Measurements from ENCODE around the gene KCNK7.

The KCNK7 gene

DNA sequence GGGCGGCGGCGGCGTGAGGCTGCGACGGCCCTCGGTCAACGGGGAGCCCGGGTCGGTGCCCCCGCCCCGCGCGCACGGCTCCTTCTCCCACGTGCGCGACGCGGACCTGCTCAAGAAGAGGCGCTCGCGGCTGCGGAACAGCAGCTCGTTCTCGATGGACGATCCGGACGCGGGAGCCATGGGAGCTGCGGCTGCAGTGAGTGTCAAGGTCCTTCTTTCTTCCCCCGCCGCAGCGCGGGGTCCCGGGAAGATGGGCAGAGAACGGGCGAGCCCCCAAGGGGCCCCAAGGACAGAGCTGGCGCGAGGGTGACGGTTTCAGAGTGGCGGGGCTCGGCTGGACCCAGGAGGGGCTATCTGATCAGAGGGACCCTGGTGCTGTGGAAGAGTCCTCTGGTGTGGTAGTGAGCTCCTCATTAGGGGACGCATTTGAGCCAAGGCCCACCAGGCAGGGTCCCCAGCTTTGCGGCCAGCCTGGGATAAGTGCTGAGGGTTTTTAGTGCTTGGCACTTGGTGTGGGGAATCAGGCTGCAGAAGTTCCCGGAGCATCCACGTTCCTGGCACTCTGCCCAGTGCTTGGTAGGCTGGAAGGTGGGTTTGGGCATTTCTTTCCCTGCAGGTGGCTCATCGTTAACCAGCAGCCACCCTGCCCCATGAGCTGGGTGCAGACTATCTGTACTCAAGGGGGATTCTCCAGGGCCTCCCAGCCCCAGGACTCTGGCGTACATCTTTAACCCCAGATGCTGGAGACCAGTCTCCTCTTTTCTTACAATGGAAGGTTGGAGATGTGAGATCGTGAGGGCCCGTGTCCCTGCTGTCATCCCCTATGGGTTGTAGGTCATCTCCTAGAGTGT lies 10.0 kb downstream of the KCNK7 start:
- DNase-seq, result no peak

DNA sequence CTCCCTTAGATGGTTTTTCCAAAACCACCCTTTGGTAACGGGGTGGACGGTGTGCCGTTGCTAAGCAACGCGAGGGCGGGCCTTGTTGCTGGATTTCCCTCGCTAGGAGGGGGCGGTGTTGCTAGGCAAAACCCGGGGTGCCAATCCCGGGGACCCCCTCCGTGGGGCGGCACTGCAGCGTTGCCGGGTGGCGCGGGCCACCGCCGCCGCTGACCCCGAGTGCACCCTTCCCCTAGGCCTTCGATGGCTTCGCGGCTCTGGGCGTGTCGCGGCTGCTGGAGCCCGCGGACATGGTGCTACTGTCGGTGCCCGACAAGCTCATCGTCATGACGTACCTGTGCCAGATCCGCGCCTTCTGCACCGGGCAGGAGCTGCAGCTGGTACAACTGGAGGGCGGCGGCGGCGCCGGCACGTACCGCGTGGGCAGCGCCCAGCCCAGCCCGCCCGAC lies 10.9 kb downstream of the KCNK7 start:
- DNase-seq, result no peak

- DNase-seq, result no peak
These were observed 11.5 kb downstream of the KCNK7 start for GRCh38 chr11:65584106-65584505.

- DNase-seq, result no peak
These were observed 12.0 kb downstream of the KCNK7 start for GRCh38 chr11:65583589-65583988.

DNA sequence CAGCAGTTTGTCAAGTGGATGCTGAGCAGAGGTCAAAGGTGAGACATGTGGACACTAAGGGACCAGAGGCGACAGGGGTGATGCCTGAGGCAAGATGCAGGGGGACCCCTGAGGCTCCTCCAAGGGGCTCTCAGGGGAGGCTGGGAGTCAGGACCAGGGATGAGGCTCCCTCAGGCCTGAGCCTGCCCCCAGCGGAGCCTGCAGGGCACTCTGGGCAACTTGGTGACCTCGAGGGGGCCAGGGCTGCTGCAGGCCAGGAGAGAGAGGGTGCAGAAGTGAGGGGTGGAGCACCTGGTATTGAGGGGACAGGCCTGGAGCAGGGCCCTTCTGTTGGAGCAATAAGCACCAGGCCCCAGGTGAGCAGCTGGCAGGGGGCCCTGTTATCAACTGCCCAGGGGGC lies 13.7 kb downstream of the KCNK7 start:
- DNase-seq, result no peak

DNA sequence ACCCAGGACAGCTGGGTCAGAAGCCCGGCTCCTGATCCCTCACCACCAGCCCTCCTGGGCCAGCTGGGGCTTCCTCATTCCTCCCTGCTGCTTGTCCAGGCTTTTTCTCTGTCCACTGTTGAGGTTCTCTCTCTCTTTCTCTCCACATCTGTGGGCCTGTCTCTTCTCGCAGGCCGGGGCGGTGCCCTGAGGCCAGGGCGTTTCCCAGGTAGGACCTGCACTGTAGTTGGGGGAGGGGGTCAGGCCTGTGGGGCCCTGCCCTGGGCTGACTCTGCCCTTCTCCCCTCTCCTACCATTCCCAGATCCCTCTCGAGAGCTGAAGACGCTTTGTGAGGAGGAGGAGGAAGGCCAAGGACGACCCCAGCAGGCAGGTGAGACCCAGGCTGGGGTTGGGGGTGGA lies 14.8 kb downstream of the KCNK7 start:
- DNase-seq, result no peak

DNA sequence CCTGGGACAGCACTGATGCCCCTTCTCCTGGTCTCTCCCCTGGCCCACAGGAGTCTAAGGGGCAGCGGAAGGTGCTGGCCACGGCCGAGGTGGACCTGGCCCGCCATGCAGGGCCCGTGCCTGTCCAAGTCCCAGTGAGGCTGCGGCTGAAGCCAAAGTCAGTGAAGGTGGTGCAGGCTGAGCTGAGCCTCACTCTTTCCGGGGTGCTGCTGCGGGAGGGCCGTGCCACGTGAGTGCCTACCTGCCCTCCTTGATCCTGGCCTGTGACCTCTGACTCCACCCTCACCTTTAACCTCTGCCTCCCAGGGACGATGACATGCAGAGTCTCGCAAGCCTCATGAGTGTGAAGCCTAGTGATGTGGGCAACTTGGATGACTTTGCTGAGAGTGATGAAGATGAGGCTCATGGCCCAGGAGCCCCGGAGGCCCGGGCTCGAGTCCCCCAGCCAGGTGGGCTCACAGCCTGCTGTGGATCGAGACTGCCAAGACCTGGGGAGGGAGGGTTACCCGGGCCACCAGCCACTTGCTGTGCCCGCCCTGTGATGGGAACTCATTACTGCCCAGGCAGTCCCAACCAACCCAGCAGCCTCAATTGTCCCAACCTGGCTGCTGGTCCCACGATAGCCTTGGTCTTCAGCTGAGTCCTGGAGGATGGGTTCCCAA lies 15.4 kb downstream of the KCNK7 start:
- DNase-seq, result no peak

GRCh38 chr11:65579291-65579690 lies 16.3 kb downstream of the KCNK7 start:
- no peak for DNase-seq

DNA sequence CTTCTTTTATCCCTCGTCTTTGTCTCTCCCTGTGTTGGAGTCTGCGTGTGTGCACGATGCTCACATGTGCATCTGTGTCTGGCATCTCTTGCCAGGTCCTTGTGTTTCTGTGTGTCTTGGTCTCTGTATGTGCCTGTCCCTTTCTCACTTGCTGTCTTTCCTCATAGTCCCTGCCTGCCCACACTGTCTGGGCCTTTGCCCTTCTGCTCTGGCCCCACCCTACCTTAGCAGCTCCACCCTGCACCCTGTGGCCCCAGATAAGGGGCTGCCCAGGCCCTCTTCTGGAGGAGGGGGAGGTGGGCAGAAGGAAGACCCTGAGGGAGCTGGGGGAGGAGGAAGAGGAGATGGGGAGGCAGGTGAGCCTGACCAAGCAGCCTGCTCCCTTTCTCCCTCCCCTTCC lies 16.9 kb downstream of the KCNK7 start:
- DNase-seq, result no peak

DNA sequence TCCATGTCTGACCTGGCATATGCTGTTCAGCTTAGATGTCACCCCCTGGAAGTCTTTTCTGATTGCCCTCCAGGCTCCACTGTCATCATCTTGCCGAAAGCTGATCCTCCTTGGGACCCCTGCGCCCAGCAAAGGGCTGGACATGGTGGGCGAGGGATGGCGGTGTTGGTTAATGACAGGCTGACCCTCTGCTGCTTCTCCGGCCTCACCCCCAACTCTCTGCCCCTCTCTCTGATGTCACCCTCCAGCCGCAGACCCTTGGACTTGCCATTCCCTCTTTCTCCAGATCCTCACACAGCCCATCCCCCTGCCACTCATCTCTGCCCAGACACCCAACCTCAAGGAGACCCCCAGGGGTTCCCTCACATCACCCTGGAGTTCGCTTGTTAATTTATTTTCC lies 17.5 kb downstream of the KCNK7 start:
- no peak for DNase-seq

DNA sequence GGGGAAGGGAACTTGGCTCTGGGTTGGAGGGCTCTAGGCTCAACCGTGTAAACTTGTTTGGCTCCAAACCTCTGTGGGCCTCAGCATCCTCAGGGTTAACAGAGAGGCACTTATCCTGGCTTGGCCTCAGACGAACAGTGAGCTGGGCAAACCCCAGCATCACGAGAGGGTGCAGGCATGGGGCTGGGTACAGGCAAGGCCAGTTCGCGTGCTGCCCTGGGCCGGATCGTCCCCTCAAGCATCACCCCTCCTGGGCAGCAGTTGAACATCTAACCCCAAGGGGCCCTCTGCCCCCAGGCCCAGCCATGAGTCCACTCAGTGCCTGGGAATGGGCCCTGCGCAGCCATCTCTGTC lies 17.9 kb downstream of the KCNK7 start:
- DNase-seq, result no peak

DNA sequence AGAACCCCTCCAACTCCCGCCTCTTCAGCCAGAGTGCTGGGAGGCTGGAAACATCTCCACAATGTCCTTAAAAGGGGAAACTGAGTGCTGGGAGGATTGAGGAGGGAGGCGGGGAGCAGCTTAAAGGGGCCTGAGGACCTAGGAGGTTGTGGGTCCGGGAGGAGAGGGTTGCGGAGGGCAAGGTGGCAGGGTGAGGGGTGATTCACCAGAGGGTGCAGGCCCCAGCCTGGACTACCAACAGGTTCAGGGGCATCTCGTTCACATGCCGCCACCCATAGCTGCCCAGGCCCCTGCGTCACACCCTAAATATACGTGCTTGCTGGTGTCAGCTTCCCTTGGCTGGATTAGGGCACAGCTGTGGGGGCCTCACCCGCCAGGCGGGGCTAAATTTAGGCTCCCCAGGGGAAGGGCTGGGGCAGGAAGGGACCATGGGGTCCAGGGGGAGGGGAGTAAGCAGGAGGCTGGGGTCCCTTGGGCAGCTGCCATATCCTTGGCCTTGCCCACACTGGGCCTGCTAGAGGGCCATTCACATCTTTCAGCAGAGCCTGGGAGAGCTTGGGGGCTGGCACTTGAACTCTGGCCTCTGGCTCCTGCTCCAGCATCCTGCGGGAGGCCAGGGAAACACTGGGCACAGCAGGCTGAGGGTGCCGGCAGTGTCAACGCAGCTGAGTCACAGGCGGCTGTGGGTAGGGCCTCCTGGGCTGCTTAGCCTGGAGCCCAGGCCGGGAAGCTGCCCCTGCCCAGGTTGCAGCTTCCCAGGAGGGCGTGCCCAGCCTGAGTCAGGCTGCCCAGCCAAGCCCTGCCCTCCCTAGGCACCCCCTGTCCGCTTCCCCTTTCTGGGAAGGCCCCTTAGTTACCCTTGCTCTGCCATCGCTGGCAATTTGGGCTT lies 18.5 kb downstream of the KCNK7 start:
- DNase-seq, result no peak

DNA sequence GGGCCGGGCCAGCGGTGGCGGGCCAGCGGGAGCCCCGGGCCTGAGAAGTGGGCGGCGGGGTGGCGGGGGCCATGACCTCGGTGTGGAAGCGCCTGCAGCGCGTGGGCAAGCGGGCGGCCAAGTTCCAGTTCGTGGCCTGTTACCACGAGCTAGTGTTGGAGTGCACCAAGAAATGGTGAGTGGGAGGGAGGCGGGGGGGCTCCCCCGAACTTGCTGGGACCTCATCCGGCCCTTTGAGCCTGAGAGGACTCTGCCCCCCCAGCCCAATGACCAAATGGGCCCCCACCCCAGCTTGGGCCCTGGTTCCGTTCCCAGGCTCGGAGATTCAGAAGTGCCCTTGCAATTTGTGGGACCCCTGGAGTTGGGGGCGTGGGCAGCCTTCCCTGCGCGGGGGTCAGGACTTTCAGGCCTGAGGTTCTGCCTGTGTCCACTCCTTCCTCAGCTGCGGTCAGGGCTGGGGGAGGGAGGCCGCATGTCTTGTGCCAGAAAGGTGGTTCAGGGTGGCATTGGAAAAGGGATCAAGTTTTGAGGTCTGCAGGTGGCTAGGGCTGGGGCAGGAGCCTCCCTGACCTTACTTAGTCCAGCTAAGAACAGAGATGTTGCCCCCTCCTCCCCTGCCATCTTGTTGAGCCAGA lies 19.3 kb downstream of the KCNK7 start:
- DNase-seq, result no peak

DNA sequence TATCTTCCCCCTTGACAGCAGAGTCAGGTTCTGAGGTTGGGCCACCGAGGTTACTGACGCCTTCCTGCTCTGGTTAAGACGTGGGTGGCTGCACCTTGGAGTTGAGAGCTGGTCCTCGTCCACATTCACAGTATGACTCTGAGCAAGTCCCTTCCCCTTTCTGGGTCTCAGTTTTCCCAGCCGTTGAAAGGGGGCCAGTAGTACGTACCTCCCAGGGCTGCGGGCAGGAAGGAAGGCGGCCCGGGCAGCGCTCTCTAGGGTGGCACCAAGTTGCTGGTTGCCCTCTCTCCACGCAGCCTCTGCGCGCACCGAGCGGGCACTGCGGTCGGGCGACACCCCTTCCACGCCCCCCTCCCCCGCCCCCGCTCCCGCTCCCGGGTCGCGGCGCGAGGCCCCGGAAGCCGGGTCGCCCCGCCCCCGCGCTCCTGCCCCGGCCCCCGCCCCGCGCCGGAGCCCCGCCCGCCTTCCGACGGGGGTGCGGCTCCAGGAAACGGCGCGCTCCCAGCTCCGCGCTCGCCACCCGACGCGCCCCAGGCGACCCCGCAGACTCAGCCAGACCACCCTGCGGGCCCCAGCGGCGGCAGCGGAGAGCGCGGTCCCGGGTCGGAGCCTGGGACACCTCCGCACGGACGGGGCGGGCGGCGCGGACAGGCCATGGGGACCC lies 19.9 kb downstream of the KCNK7 start, which contains the start of gene EHBP1L1:
EHBP1L1 (plus strand) TSS at position 486 of the 664 bp plus-strand sequence. CDS start 250 bp downstream, outside the sequence.
- no peak for DNase-seq

GRCh38 chr11:65574811-65575567 lies 20.6 kb downstream of the KCNK7 start:
- DNase-seq, result no peak

DNA sequence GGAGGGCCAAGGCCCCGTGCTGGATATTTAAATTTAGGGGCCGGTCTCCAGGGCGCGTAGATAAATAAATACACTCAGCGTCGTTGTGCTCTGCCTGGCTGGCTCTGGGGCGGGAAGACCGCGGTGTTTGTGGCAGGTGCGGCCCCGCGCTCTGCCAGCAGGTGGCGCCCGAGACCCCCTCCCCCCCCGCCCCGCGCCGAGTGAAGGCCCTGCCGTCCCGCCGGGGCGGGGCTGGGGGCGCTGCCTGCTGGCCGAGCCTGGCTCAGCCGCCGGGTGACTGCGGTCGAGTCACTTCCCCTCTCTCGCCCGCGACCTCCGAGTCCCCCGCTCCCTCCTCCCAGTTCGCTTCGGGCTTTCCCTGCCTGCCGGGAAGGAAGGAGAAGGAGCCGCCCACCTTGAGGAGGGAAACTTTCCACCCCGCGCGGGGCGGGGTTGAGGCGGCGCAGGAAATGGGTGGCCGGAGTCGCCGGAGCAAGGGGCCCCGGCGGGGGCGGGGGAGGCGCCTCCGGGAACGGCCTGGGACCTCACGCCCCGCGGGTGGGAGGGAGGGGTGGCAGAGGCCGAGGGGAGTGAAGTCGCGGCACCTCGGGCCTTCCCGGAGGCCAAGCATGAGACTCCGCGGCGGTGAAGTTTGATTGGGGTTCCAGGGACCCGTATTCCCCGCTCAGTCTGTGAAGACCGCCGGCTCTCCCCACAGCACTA lies 21.3 kb downstream of the KCNK7 start:
- DNase-seq, result peak; percentile 66

DNA sequence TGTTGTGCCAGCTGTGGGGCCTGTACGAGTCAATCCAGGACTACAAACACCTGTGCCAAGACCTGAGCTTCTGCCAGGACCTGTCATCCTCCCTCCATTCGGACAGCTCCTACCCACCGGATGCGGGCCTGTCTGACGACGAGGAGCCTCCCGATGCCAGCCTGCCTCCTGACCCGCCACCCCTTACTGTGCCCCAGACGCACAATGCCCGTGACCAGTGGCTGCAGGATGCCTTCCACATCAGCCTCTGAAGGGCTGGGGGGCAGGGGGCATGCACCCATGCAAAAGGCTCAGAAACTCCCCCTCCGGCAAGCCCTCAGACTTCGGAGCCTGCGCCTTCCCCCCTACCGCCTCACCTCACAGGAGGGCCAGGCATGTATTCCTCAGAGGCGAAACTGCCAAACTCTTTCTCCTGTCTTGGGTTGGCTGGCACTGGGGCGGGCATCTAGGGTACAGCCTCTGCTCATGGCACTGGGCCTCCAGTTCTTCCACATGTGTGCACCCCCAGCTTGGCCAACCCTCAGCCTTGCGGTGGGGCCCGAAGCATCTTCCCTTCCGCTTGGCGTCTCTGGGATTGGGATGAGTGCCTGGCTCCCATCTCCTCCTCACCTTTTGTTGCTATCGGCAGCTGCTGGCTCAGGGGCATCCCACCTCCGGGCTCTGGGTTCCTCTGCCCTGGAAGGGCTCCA lies 22.1 kb downstream of the KCNK7 start:
- no peak for DNase-seq

- peak; percentile 68 for DNase-seq
These were observed 23.1 kb downstream of the KCNK7 start, which contains the start of gene FAM89B for GRCh38 chr11:65572356-65573051. FAM89B (plus strand) TSS chr11:65572538; CDS start chr11:65572670, 132 bp downstream.

GRCh38 chr11:65571940-65572339 lies 23.7 kb downstream of the KCNK7 start:
- peak; percentile 41 for DNase-seq
